GM10266 (cell line): ENCODE results near the gene DENND6A.

Source experiments
- DNase-seq: peaks from one replicate; pipeline ENCODE4 v3.0.0; 2012; ENCODE audit errors: extremely low spot score
- CTCF ChIP-seq: IDR thresholded peaks from 2 replicates; pipeline ENCODE4 v1.5.1; 2012; ENCODE audit warnings: mild to moderate bottlenecking, low read depth; ENCODE audit not compliant: control insufficient read depth, insufficient read depth; ENCODE audit errors: missing control alignments

DENND6A gene

GRCh38 chr3:57582474-57583168, 110.3 kb downstream of the DENND6A start:
- TF ChIP-seq CTCF, result peak; percentile 24
- DNase-seq, result no peak

GRCh38 chr3:57577801-57578200, 115.1 kb downstream of the DENND6A start:
- no peak for TF ChIP-seq CTCF
- no peak for DNase-seq

GRCh38 chr3:57575966-57576626, 116.8 kb downstream of the DENND6A start:
- DNase-seq, result no peak
- no peak for TF ChIP-seq CTCF
